PC-9 (cell line): ENCODE results near the gene H3-3A. TPM values are rescaled to one million over a fixed set of nuclear protein-coding genes. Genes with fewer than 3 reads are reported as not detected.

ENCODE experiments used
- BruUV-seq: library from RNA; stranded (reverse); fragments of 400-500 nt; replicated peaks from 2 replicates; lab custom pipeline; 2021; lab: Mats Ljungman, UMichigan
- CTCF ChIA-PET: fragments of 300-600 bp; sonication (Branson Sonifier 250); formaldehyde crosslinking; loops from one replicate; lab custom pipeline; 2022; ENCODE audit warnings: antibody characterized with exemption; lab: Charles Lee
- POLR2A ChIA-PET: fragments of 300-600 bp; sonication (Branson Sonifier 250); formaldehyde crosslinking; loops from one replicate; lab custom pipeline; 2022; ENCODE audit warnings: antibody characterized with exemption; ENCODE audit not compliant: unreplicated experiment; lab: Charles Lee
- DNase-seq, 2 experiments: peaks; one replicate each; pipeline versions ENCODE4 v3.0.0 to v3.0.0-alpha.2; 2015 to 2022; ENCODE audit warnings: mixed read lengths in 1 of 2
- H2AFZ ChIP-seq: fragments of 200-600 bp; sonication (generic); 2 replicates; pipeline ENCODE4 v1.8.1; 2017; ENCODE audit warnings: antibody characterized with exemption
- H3F3A ChIP-seq: fragments of 200-600 bp; sonication (generic); 2 replicates; pipeline ENCODE4 v1.8.1; 2017; ENCODE audit warnings: antibody characterized with exemption, mild to moderate bottlenecking, low read depth; ENCODE audit not compliant: insufficient read depth
- H3K27ac ChIP-seq: fragments of 200-600 bp; sonication (generic); 2 replicates; pipeline ENCODE4 v1.6.1; 2016; ENCODE audit warnings: mixed run types
- H3K27me3 ChIP-seq: fragments of 200-600 bp; sonication (generic); 2 replicates; pipeline ENCODE4 v1.6.1; 2016; ENCODE audit warnings: low read depth, mixed run types; ENCODE audit not compliant: insufficient read depth
- H3K36me3 ChIP-seq: fragments of 200-600 bp; sonication (generic); 2 replicates; pipeline ENCODE4 v1.6.1; 2016; ENCODE audit warnings: low read depth, mixed run types
- H3K4me1 ChIP-seq: fragments of 200-600 bp; sonication (generic); replicated peaks from 2 replicates; pipeline ENCODE4 v1.6.1; 2016; ENCODE audit warnings: mixed run types; ENCODE audit not compliant: insufficient read depth
- H3K4me2 ChIP-seq: fragments of 200-600 bp; sonication (generic); 2 replicates; pipeline ENCODE4 v1.6.1; 2017; ENCODE audit warnings: mixed run types
- H3K4me3 ChIP-seq: fragments of 200-600 bp; sonication (generic); 2 replicates; pipeline ENCODE4 v1.6.1; 2016; ENCODE audit warnings: mixed run types
- H3K79me2 ChIP-seq: fragments of 200-600 bp; sonication (generic); 2 replicates; pipeline ENCODE4 v1.6.1; 2017; ENCODE audit warnings: low read depth, mixed run types
- H3K9me2 ChIP-seq: fragments of 200-600 bp; sonication (generic); 2 replicates; pipeline ENCODE4 v1.8.1; 2017; ENCODE audit warnings: mild to moderate bottlenecking; ENCODE audit not compliant: insufficient read depth
- H3K9me3 ChIP-seq: fragments of 200-600 bp; sonication (generic); 2 replicates; pipeline ENCODE4 v1.8.1; 2016; ENCODE audit warnings: low read depth; ENCODE audit not compliant: insufficient read depth
- H4K20me1 ChIP-seq: fragments of 200-600 bp; sonication (generic); 2 replicates; pipeline ENCODE4 v1.8.1; 2017; ENCODE audit not compliant: insufficient read depth
- EZH2 ChIP-seq: fragments of 200-600 bp; sonication (generic); IDR thresholded peaks from 2 replicates; pipeline ENCODE4 v1.8.0; 2017; ENCODE audit warnings: antibody characterized with exemption, low read depth
- intact Hi-C: fragments of 100-400 bp; cut with micrococcal nuclease; formaldehyde crosslinking; loops from one replicate; pipeline ENCODE4 v1.10.0; 2022; ENCODE audit not compliant: unreplicated experiment
- total RNA-seq: library from RNA; stranded (reverse); gene quantifications from 2 replicates; pipeline ENCODE4 v1.2.3, GENCODE V29; 2021
- TF ChIP-seq, protein P1 (sequence below): fragments of 200-600 bp; sonication (generic); conservative IDR thresholded peaks from 2 replicates; pipeline ENCODE4 v1.6.1; 2017; ENCODE audit warnings: mixed run types, antibody characterized with exemption, mild to moderate bottlenecking, moderate library complexity

The H3-3A gene
- total RNA-seq, 1 experiment from 2014 or later = 584 TPM

DNA sequence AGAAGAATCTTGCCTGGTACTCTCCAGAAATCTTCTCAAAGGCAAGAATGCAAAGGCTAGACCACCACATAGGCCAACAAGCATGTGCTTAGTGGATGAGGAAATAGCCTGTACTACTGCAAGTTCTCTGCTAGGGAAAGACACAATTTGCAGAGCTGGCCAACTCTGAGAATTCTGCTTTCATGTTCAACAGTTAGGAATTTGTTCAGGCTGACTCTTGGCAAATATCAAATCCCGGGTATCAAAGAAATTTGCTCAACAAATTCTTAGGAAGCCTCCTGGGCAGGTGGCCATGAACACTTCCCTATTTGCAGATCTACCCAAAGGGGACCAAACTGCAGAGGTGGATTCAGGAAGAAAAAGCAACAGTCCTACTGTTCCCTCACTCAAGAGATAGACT is 15.0 kb upstream of the H3-3A start:
- H3K36me3 ChIP-seq = no peaks in the 10 kb centered on the region
- H3F3A ChIP-seq = no peaks in the 10 kb centered on the region
- CTCF ChIA-PET = no interaction called here
- POLR2A ChIA-PET = no interaction called here
- BruUV-seq = no TSS peak
- no peak for TF ChIP-seq EZH2
- TF ChIP-seq, protein P1, sequence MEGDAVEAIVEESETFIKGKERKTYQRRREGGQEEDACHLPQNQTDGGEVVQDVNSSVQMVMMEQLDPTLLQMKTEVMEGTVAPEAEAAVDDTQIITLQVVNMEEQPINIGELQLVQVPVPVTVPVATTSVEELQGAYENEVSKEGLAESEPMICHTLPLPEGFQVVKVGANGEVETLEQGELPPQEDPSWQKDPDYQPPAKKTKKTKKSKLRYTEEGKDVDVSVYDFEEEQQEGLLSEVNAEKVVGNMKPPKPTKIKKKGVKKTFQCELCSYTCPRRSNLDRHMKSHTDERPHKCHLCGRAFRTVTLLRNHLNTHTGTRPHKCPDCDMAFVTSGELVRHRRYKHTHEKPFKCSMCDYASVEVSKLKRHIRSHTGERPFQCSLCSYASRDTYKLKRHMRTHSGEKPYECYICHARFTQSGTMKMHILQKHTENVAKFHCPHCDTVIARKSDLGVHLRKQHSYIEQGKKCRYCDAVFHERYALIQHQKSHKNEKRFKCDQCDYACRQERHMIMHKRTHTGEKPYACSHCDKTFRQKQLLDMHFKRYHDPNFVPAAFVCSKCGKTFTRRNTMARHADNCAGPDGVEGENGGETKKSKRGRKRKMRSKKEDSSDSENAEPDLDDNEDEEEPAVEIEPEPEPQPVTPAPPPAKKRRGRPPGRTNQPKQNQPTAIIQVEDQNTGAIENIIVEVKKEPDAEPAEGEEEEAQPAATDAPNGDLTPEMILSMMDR = no peak
- DNase-seq = no peak
- H3K4me1 ChIP-seq = no peaks in the 10 kb centered on the region
- H3K9me2 ChIP-seq = 0 out of 2 replicates have a peak, but pooled peaks cover 3% of the 10 kb centered on the region
- no peak overlapping the region for H3K4me3 ChIP-seq
- no peak overlapping the region for H2AFZ ChIP-seq
- H3K4me2 ChIP-seq = no peak overlapping the region
- intact Hi-C loops = no loop called here
- H3K9me3 ChIP-seq = no peaks in the 10 kb centered on the region
- no peaks in the 10 kb centered on the region for H4K20me1 ChIP-seq
- H3K27me3 ChIP-seq = no peaks in the 10 kb centered on the region
- H3K27ac ChIP-seq = no peak overlapping the region
- H3K79me2 ChIP-seq = no peaks in the 10 kb centered on the region

DNA sequence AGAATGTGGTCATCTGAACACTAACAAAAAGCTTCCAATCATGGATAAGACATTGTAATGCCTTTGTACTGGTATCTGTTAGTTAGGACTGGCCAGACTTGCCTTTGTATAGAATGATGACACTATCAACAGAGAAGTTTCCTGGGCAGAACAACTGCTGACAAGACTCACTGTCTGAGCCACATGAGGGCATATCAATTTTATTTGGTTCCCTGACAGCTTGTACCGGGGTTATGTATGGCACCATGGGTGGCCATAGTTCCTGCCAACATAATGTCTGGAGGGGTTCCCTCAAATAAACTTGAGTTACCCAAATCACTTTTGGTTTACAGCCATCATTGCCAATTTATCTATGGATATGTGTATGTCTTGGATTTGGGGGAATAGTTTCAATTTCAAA is 13.6 kb upstream of the H3-3A start:
- DNase-seq = no peak
- POLR2A ChIA-PET = no interaction called here
- Histone ChIP-seq H3K9me2 (0 out of 2 replicates have a peak, but pooled peaks cover 7% of the 10 kb centered on the region), H4K20me1 (no peaks in the 10 kb centered on the region), H3K27ac (no peak overlapping the region), H3K36me3 (no peaks in the 10 kb centered on the region), H2AFZ (no peak overlapping the region), H3K4me1 (no peaks in the 10 kb centered on the region), H3K79me2 (no peaks in the 10 kb centered on the region), H3K27me3 (no peaks in the 10 kb centered on the region), H3F3A (no peaks in the 10 kb centered on the region), H3K4me2 (no peak overlapping the region), H3K9me3 (no peaks in the 10 kb centered on the region), H3K4me3 (no peak overlapping the region)
- TF ChIP-seq, protein P1 = no peak
- TF ChIP-seq EZH2 = no peak
- intact Hi-C loops = no loop called here
- no TSS peak for BruUV-seq
- CTCF ChIA-PET = no interaction called here

- no peak for TF ChIP-seq EZH2
- TF ChIP-seq, protein P1 = no peak
- ChIA-PET POLR2A (no interaction called here), CTCF (no interaction called here)
- no peaks in the 10 kb centered on the region for H3K9me3 ChIP-seq
- BruUV-seq = no TSS peak
- no peaks in the 10 kb centered on the region for H3K4me1 ChIP-seq
- H3K79me2 ChIP-seq = no peaks in the 10 kb centered on the region
- H3K27me3 ChIP-seq = no peaks in the 10 kb centered on the region
- H3K4me2 ChIP-seq = no peak overlapping the region
- H3K9me2 ChIP-seq = 0 out of 2 replicates have a peak, but pooled peaks cover 7% of the 10 kb centered on the region
- H2AFZ ChIP-seq = no peak overlapping the region
- intact Hi-C loops = no loop called here
- H3K4me3 ChIP-seq = no peak overlapping the region
- H4K20me1 ChIP-seq = no peaks in the 10 kb centered on the region
- no peaks in the 10 kb centered on the region for H3F3A ChIP-seq
- H3K36me3 ChIP-seq = no peaks in the 10 kb centered on the region
- no peak overlapping the region for H3K27ac ChIP-seq
- no peak for DNase-seq
These were observed 12.4 kb upstream of the H3-3A start for GRCh38 chr1:226050133-226050532.
